Heart right ventricle (tissue), 16 donors: ENCODE data around the gene ELMO1. TPM values are rescaled to one million over a fixed set of nuclear protein-coding genes. Genes with fewer than 3 reads are reported as not detected.

Source experiments
- ATAC-seq, 8 donors: fragments of 200-7000 bp; cut with Tn5 transposase; one replicate each; pipeline ENCODE4 v1.9.1; 2020; ENCODE audit warnings: mild to moderate bottlenecking in 8 of 8, moderate library complexity in 8 of 8, moderate number of reproducible peaks in 1 of 8
- DNase-seq, 2 donors: peaks; one replicate each; pipeline ENCODE4 v3.0.0-alpha.2; 2020
- H3K27ac ChIP-seq, 10 donors: fragments of 200-600 bp; sonication (generic) in 2 of 10; one replicate each; pipeline versions ENCODE4 v1.5.0 to v1.8.0; 2020 to 2022; ENCODE audit warnings: mild to moderate bottlenecking in 3 of 10
- H3K27me3 ChIP-seq, 7 donors: fragments of 200-600 bp; one replicate each; pipeline ENCODE4 v1.8.0; 2021 to 2022; ENCODE audit warnings: mild to moderate bottlenecking in 2 of 7
- H3K36me3 ChIP-seq, 9 donors: fragments of 200-600 bp; sonication (generic) in 1 of 9; one replicate each; pipeline versions ENCODE4 v1.5.0 to v1.8.0; 2020 to 2022; ENCODE audit warnings: mild to moderate bottlenecking in 2 of 9
- H3K4me1 ChIP-seq, 9 donors: fragments of 200-600 bp; sonication (generic) in 1 of 9; one replicate each; pipeline versions ENCODE4 v1.5.0 to v1.8.0; 2020 to 2022; ENCODE audit warnings: mild to moderate bottlenecking in 4 of 9
- H3K4me3 ChIP-seq, 10 donors: fragments of 200-600 bp; sonication (generic) in 2 of 10; one replicate each; pipeline versions ENCODE4 v1.5.0 to v1.8.0; 2020 to 2022; ENCODE audit warnings: mild to moderate bottlenecking in 7 of 10, moderate library complexity in 2 of 10
- H3K9me3 ChIP-seq, 11 donors: fragments of 200-600 bp in 10 of 11; sonication (generic) in 2 of 11; one replicate each; pipeline versions ENCODE4 v1.5.0 to v1.8.0; 2013 to 2022; ENCODE audit warnings: mild to moderate bottlenecking in 2 of 11, control low read depth in 1 of 11, moderate library complexity in 1 of 11
- WGBS, 2 donors: extraction: QIAGEN DNeasy Blood & Tissue Kit; methylation state at CpG; one replicate each; pipeline ENCODE4 v1.1.7; 2013; ENCODE audit warnings: inconsistent platforms in 1 of 2; 5-methylcytosine and 5-hydroxymethylcytosine counted together
- intact Hi-C, 10 donors: fragments of 100-400 bp; cut with DNase I; formaldehyde crosslinking; loops; one replicate each; pipeline versions ENCODE4 v1.11.1 to v1.14.2; 2022
- polyA plus RNA-seq, 2 donors: library from polyadenylated mRNA; stranded (reverse); fragments of 200-250 nt; gene quantifications; one replicate each; pipeline ENCODE4 v1.2.3, GENCODE V29; 2013
- total RNA-seq, 10 donors: library from RNA; stranded (reverse); fragmentation: NEBNext Ultra II Directional in 3 of 10; extraction: Animal tissue kit (Norgen Biotek cat#: 25700) in 3 of 10; gene quantifications; one replicate each; pipeline versions ENCODE4 v1.2.1 to v1.2.4, GENCODE V29; 2021 to 2023
- TF ChIP-seq, protein P1 (sequence below), 9 donors: fragments of 200-600 bp; sonication (generic) in 2 of 9; IDR thresholded peaks; one replicate each; pipeline versions ENCODE4 v1.5.0 to v1.8.0; 2021 to 2022; ENCODE audit warnings: antibody characterized with exemption in 9 of 9, mild to moderate bottlenecking in 5 of 9, moderate library complexity in 1 of 9
- donor health status: Arrhythmogenic right ventricular cardiomyopathy.
- donor health status: ischemic (EF 13 %, LVEDD 7.1; RV severe dilation, severe dysfunction).
- donor health status: healthy with polysubstance abuse.
- donor health status: DM: no; HTN: yes; CAD: no.
- donor health status: DM: no; HTN: no; CAD: no.
- donor health status: ischemic (EF 25% LVEDD 6.9; RV normal size, moderate dysfunction).
- donor health status: ischemic (EF 25% LVEDD 5.7; RV mildly dilated, moderate dysfunction).
- donor health status: healthy.
- donor health status: DM: yes; HTN: yes; CAD: no.
- donor health status: Ischemic cardiomyopathy.
- donor health status: ischemic (EF 35%, LVEDD 5.7; RV mildly dilated, moderate dysfunction).
- donor health status: nonischemic (EF 11% LVEDD 7.7; RV severe dilation, severe dysfunction).
- donor health status: DM: yes; HTN: yes; CAD: no.
- donor health status: PGD.
- donor health status: ischemic (EF 29% LVEDD 5.4; RV normal size, mild dysfunction).
- donor health status: nonischemic (EF 23%, LVEDD 6.1; RV moderate dilation, normal function).

ELMO1 gene
- total and polyA plus RNA-seq, 12 donors = 8.5 to 18.0 (median 13.9) TPM

- Histone ChIP-seq H3K4me3 (no peak overlapping the region), H3K27me3 (no peaks in the 10 kb centered on the region), H3K27ac (peak overlapping the region in 1 of 10 donors; percentile 19), H3K4me1 (peaks cover 0 to 42% (median 16%) of the 10 kb centered on the region in 9 donors), H3K9me3 (no peaks in the 10 kb centered on the region), H3K36me3 (no peaks in the 10 kb centered on the region)
- TF ChIP-seq, protein P1, sequence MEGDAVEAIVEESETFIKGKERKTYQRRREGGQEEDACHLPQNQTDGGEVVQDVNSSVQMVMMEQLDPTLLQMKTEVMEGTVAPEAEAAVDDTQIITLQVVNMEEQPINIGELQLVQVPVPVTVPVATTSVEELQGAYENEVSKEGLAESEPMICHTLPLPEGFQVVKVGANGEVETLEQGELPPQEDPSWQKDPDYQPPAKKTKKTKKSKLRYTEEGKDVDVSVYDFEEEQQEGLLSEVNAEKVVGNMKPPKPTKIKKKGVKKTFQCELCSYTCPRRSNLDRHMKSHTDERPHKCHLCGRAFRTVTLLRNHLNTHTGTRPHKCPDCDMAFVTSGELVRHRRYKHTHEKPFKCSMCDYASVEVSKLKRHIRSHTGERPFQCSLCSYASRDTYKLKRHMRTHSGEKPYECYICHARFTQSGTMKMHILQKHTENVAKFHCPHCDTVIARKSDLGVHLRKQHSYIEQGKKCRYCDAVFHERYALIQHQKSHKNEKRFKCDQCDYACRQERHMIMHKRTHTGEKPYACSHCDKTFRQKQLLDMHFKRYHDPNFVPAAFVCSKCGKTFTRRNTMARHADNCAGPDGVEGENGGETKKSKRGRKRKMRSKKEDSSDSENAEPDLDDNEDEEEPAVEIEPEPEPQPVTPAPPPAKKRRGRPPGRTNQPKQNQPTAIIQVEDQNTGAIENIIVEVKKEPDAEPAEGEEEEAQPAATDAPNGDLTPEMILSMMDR (IDR thresholded peaks at IDR 0.05) = no peak
- ATAC-seq (no peak), DNase-seq (no peak)
- intact Hi-C loops = loop anchor here in 8 of 10 donors (2.0 to 10.0 kb wide), 7 partner anchors 215 to 481 kb away; no protein-coding TSS in a partner anchor
- 55 to 61% methylated on average over 3 of the region's 3 CpGs for WGBS, 2 donors
These were observed 482.6 kb downstream of the ELMO1 start for GRCh38 chr7:36966039-36966438.

DNA sequence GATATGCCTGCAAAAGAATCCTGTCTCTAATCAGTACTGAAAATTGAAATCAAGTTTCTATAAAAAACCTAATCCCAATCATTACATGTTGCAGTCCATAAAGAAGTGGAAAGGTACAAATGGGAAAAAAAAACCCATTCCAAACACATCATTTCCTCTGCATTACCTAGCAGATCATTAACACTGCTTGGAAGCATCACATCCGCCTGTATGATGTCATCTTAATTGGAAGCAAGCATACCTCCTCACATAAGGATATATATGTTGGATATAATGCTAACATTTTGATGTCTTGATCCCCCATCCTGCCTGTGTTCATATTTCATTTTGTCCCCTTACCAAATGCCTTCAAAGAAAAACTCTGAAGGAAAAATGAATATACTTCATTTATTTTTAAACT, 483.0 kb downstream of the ELMO1 start:
- WGBS, 2 donors = 86 to 88% methylated on average over 1 of the region's 1 CpG
- Histone ChIP-seq H3K27me3 (no peaks in the 10 kb centered on the region), H3K36me3 (no peaks in the 10 kb centered on the region), H3K4me3 (no peak overlapping the region), H3K9me3 (no peaks in the 10 kb centered on the region), H3K27ac (no peak overlapping the region), H3K4me1 (peaks cover 0 to 45% (median 16%) of the 10 kb centered on the region in 9 donors)
- TF ChIP-seq, protein P1 (IDR thresholded peaks at IDR 0.05) = no peak
- intact Hi-C loops = loop anchor here in 8 of 10 donors (2.0 to 10.0 kb wide), 7 partner anchors 215 to 481 kb away; no protein-coding TSS in a partner anchor
- DNase-seq = no peak
- no peak for ATAC-seq

GRCh38 chr7:36964297-36964696, 484.4 kb downstream of the ELMO1 start:
- Histone ChIP-seq H3K4me3 (no peak overlapping the region), H3K9me3 (no peaks in the 10 kb centered on the region), H3K27ac (no peak overlapping the region), H3K27me3 (no peaks in the 10 kb centered on the region), H3K4me1 (peaks cover 0 to 45% (median 16%) of the 10 kb centered on the region in 9 donors), H3K36me3 (no peaks in the 10 kb centered on the region)
- DNase-seq = no peak
- 94 to 99% methylated on average over 2 of the region's 2 CpGs for WGBS, 2 donors
- ATAC-seq = no peak
- intact Hi-C loops = loop anchor here in 1 of 10 donors (10.0 kb wide), 1 partner anchor 479 kb away; no protein-coding TSS in a partner anchor
- TF ChIP-seq, protein P1 (IDR thresholded peaks at IDR 0.05) = no peak

DNA sequence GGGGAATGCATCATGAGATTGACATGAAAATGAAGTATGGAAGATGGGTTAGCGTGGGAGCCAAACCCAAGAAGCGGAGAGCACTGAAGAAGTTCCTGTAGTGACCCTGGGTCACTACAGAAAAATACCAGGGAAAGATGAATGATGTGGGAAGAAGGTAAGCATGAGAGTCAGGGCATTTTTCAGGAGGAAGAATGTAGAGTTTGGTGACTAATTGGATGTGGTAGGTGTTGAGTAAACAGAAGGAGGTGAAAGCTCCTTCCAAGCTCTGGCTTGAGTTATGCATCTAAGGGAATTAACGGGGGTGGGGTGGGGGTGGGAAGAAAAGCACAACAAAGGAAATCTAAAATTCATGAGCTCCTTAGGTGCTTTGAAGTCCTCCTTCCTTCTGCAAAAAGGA, 486.3 kb downstream of the ELMO1 start:
- intact Hi-C loops = loop anchor here in 1 of 10 donors (10.0 kb wide), 1 partner anchor 478 kb away; no protein-coding TSS in a partner anchor
- H3K4me3 ChIP-seq = no peak overlapping the region
- TF ChIP-seq, protein P1 (IDR thresholded peaks at IDR 0.05) = no peak
- DNase-seq (no peak), ATAC-seq (no peak)
- H3K9me3 ChIP-seq = no peaks in the 10 kb centered on the region
- no peak overlapping the region for H3K27ac ChIP-seq
- WGBS, 2 donors = 85 to 97% methylated on average over 3 of the region's 3 CpGs
- no peaks in the 10 kb centered on the region for H3K36me3 ChIP-seq
- peaks cover 0 to 38% (median 12%) of the 10 kb centered on the region in 9 donors for H3K4me1 ChIP-seq
- no peaks in the 10 kb centered on the region for H3K27me3 ChIP-seq
